Stimulated activated CD8-positive, alpha-beta memory T cell treated with anti-CD3 and anti-CD28 coated beads, Interleukin-4, amount 100 ng/mL, for 24 hours (primary cell): ENCODE measurements around the gene SNX24.
"Not testable (repeated sequence)": the region's sequence is repeated elsewhere in the genome, so short reads cannot be mapped to it uniquely, and the experiment has no call there.

Source experiments
- DNase-seq: peaks from one replicate; pipeline ENCODE4 v3.0.0-alpha.2; 2020; ENCODE audit warnings: low read depth

The SNX24 gene

GRCh38 chr5:122845229-122846050, at the start of gene SNX24:
SNX24 (plus strand) TSS chr5:122845613; CDS start chr5:122845634, 21 bp downstream.
- DNase-seq, result peak; percentile 55

GRCh38 chr5:122805481-122805880, 39.9 kb upstream of the SNX24 start:
- DNase-seq, result no peak

- no peak for DNase-seq
These were observed 35.0 kb upstream of the SNX24 start for GRCh38 chr5:122810405-122810804.

- DNase-seq, result no peak
These were observed 30.1 kb upstream of the SNX24 start for GRCh38 chr5:122815218-122815767.

- DNase-seq, result no peak
These were observed 28.7 kb upstream of the SNX24 start for GRCh38 chr5:122816756-122817155.

- DNase-seq, result no peak
These were observed 13.4 kb upstream of the SNX24 start for GRCh38 chr5:122831984-122832383.

GRCh38 chr5:122835681-122836080, 9.7 kb upstream of the SNX24 start:
- DNase-seq, result no peak

- no peak for DNase-seq
These were observed 8.5 kb upstream of the SNX24 start for GRCh38 chr5:122836947-122837346.

- DNase-seq, result no peak
These were observed 5.7 kb upstream of the SNX24 start for GRCh38 chr5:122839731-122840130.

GRCh38 chr5:122842016-122842580, 3.3 kb upstream of the SNX24 start:
- DNase-seq, result no peak

- DNase-seq, result no peak
These were observed 1.1 kb upstream of the SNX24 start for GRCh38 chr5:122844136-122844909.

GRCh38 chr5:122844910-122845228, 544 bp upstream of the SNX24 start:
- DNase-seq, result no peak

GRCh38 chr5:122846051-122846550, 688 bp downstream of the SNX24 start:
- DNase-seq, result no peak

GRCh38 chr5:122847687-122848081, 2.3 kb downstream of the SNX24 start:
- no peak for DNase-seq

GRCh38 chr5:122849771-122850170, 4.4 kb downstream of the SNX24 start:
- no peak for DNase-seq

- not testable (repeated sequence) for DNase-seq
These were observed 12.1 kb downstream of the SNX24 start for GRCh38 chr5:122857538-122857937.

- DNase-seq, result no peak
These were observed 13.0 kb downstream of the SNX24 start for GRCh38 chr5:122858451-122858850.

- DNase-seq, result no peak
These were observed 17.8 kb downstream of the SNX24 start for GRCh38 chr5:122863240-122863639.

GRCh38 chr5:122863721-122864120, 18.3 kb downstream of the SNX24 start:
- no peak for DNase-seq

- no peak for DNase-seq
These were observed 19.0 kb downstream of the SNX24 start for GRCh38 chr5:122864400-122864799.

- no peak for DNase-seq
These were observed 19.4 kb downstream of the SNX24 start for GRCh38 chr5:122864842-122865241.

- DNase-seq, result no peak
These were observed 24.9 kb downstream of the SNX24 start for GRCh38 chr5:122870219-122870856.
